Cardiac muscle cell (in vitro differentiated cells and primary cell): ENCODE measurements around the gene NOS3. TPM values are rescaled to one million over a fixed set of nuclear protein-coding genes. Genes with fewer than 3 reads are reported as not detected.

Experiments used
- DNase-seq, 2 donors: peaks; one replicate each; pipeline versions ENCODE4 v3.0.0 to v3.0.0-alpha.2; 2010 to 2017; ENCODE audit warnings: low read depth in 1 of 2, low spot score in 1 of 2
- H3K27ac ChIP-seq: fragments of 200-600 bp; sonication (generic); 2 replicates; pipeline ENCODE4 v1.5.1; 2016
- H3K27me3 ChIP-seq: fragments of 200-600 bp; sonication (generic); 2 replicates; pipeline ENCODE4 v1.6.0; 2016; ENCODE audit warnings: control low read depth
- H3K36me3 ChIP-seq: fragments of 200-600 bp; sonication (generic); 2 replicates; pipeline ENCODE4 v1.5.1; 2016; ENCODE audit warnings: control low read depth
- H3K4me1 ChIP-seq: fragments of 200-600 bp; sonication (generic); 2 replicates; pipeline ENCODE4 v1.8.1; 2017; ENCODE audit warnings: low read depth, mild to moderate bottlenecking, mixed run types
- H3K4me3 ChIP-seq: fragments of 200-600 bp; sonication (generic); 2 replicates; pipeline ENCODE4 v1.5.1; 2016; ENCODE audit warnings: mild to moderate bottlenecking
- H3K9me3 ChIP-seq: fragments of 200-600 bp; sonication (generic); 2 replicates; pipeline ENCODE4 v1.5.1; 2017; ENCODE audit warnings: low read depth, mild to moderate bottlenecking, control low read depth
- CTCF ChIP-seq: IDR thresholded peaks from 2 replicates; pipeline ENCODE4 v1.5.1; 2012; ENCODE audit warnings: low read depth, mild to moderate bottlenecking, low read length
- polyA plus RNA-seq: library from polyadenylated mRNA; unstranded; fragments of >200 nt; fragmentation: Nextera tagmentation; extraction: Ambion mirVana; gene quantifications from 2 replicates; pipeline ENCODE4 v1.2.1, GENCODE V29; 2016
- total RNA-seq: library from RNA; depleted of rRNA; stranded (reverse); fragments of >200 nt; gene quantifications from 2 replicates; pipeline ENCODE4 v1.2.3, GENCODE V29; 2016

The NOS3 gene
- total and polyA plus RNA-seq, 2 experiments from 2014 or later, result 13.1 to 20.3 TPM

- Histone ChIP-seq H3K27ac (no peak overlapping the region), H3K36me3 (peaks cover 11% of the 10 kb centered on the region), H3K9me3 (no peaks in the 10 kb centered on the region), H3K27me3 (no peaks in the 10 kb centered on the region), H3K4me3 (no peak overlapping the region), H3K4me1 (peaks cover 21% of the 10 kb centered on the region)
- TF ChIP-seq CTCF, result no peak
- DNase-seq, result no peak
Observed at GRCh38 chr7:150947761-150948651, 42.8 kb upstream of the NOS3 start.

GRCh38 chr7:150948791-150949251, 42.0 kb upstream of the NOS3 start:
- H3K27me3 ChIP-seq, result no peaks in the 10 kb centered on the region
- H3K9me3 ChIP-seq, result no peaks in the 10 kb centered on the region
- no peak overlapping the region for H3K4me3 ChIP-seq
- no peak for TF ChIP-seq CTCF
- H3K4me1 ChIP-seq, result peaks cover 21% of the 10 kb centered on the region
- DNase-seq, result no peak
- H3K36me3 ChIP-seq, result peaks cover 11% of the 10 kb centered on the region
- no peak overlapping the region for H3K27ac ChIP-seq

GRCh38 chr7:150949564-150949963, 41.3 kb upstream of the NOS3 start:
- H3K4me1 ChIP-seq, result peaks cover 28% of the 10 kb centered on the region
- no peak for DNase-seq

GRCh38 chr7:150949971-150950491, 40.8 kb upstream of the NOS3 start:
- Histone ChIP-seq H3K36me3 (peaks cover 11% of the 10 kb centered on the region), H3K27ac (peak overlapping the region; percentile 3), H3K27me3 (no peaks in the 10 kb centered on the region), H3K4me1 (peaks cover 30% of the 10 kb centered on the region), H3K4me3 (no peak overlapping the region), H3K9me3 (no peaks in the 10 kb centered on the region)
- no peak for TF ChIP-seq CTCF
- no peak for DNase-seq

More at GRCh38 chr7:150949564-150949963, 41.3 kb upstream of the NOS3 start:
- H3K27me3 ChIP-seq, result no peaks in the 10 kb centered on the region
- H3K9me3 ChIP-seq, result no peaks in the 10 kb centered on the region
- peaks cover 11% of the 10 kb centered on the region for H3K36me3 ChIP-seq
- H3K27ac ChIP-seq, result peak overlapping the region; percentile 3
- H3K4me3 ChIP-seq, result no peak overlapping the region
- no peak for TF ChIP-seq CTCF

GRCh38 chr7:150950496-150951180, 40.2 kb upstream of the NOS3 start:
- no peak for DNase-seq
- H3K27ac ChIP-seq, result no peak overlapping the region
- no peak overlapping the region for H3K4me3 ChIP-seq
- H3K9me3 ChIP-seq, result no peaks in the 10 kb centered on the region
- H3K36me3 ChIP-seq, result peaks cover 11% of the 10 kb centered on the region
- no peaks in the 10 kb centered on the region for H3K27me3 ChIP-seq
- H3K4me1 ChIP-seq, result peaks cover 30% of the 10 kb centered on the region
- TF ChIP-seq CTCF, result no peak
